ENCODE data around the gene CDH19.

The CDH19 gene

DNA sequence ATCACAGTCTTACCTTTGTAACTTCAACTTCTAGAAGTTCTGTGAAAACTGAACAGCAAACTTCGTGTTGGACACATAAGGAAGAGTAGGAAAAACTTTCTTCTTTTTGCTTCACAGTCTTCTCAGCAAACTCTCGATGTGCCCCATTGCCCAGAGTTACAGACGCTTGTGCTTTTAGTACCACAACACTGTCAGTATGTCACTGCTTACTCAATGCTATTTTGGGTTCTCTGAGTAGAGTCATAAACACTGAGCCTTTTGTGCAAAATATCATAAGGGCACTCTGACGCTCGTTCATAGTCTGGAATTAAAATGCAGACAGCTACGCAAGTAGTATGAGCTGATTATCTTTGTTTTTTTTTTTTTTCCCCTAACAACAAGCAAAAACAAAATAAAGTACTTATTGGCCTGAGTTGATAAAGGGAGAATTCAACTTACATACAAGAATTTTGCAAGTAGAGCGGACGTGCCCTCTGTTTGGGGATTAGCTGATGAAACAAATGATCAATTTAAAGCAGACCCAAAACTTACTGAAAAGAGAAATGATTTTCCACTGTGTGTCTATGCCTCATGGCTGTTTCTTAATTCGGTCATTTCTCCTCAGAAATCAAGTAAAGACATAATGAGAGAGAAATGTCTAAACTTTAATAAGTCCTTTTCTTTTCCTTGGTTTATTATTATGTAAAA lies at the start of gene CDH19:
Gene CDH19 (minus strand): TSS at position 150 of the 687 bp plus-strand sequence. CDS start 31,886 bp downstream, outside the sequence.
- no peak for DNase-seq (ENCODE audit: low read depth in 2 of 3, low spot score in 1 of 3)

DNA sequence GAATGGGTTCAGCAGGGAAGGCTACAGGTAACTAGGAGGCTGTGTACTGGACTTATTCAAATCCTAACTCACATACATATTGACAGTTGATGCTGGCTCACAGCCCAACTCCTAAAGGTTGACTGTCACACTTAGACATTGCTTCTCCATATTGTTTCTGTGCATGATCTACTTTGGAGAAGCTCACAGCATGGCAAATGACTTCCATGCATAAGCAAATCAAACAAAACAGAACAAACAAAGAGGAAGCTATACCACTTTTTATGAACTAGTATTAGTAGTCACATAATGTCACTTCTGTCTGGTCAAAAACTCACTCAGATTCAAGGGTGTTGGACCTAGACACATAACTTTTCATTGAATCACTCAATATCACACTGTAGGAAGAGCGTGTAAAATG lies 43.8 kb upstream of the CDH19 start:
- DNase-seq (ENCODE audit: low read depth in 2 of 3, low spot score in 1 of 3): no peak

DNA sequence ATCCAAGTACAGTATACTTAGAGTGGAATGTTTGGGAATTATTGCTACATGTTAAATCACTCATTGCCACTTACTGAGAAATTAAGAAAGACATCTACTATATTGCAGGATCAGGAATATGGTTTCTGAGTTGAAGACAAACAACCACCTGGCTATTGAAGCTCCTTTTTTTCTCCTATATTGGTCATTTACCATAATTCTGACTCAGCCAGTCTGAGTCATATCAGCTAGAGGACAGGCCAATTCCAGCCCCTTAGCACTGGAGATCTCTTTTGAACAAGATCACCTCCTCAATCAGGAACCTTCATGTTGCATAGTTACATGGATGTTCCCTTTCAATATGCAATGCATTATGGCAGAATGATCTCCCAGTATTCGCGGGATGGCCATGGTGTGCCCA lies 42.7 kb upstream of the CDH19 start:
- DNase-seq (ENCODE audit: low read depth in 2 of 3, low spot score in 1 of 3): no peak

- DNase-seq (ENCODE audit: low read depth in 2 of 3, low spot score in 1 of 3): no peak
These were observed 42.1 kb upstream of the CDH19 start for GRCh38 chr18:66645983-66646382.

- no peak for DNase-seq (ENCODE audit: low read depth in 2 of 3, low spot score in 1 of 3)
These were observed 37.2 kb upstream of the CDH19 start for GRCh38 chr18:66641056-66641455.

DNA sequence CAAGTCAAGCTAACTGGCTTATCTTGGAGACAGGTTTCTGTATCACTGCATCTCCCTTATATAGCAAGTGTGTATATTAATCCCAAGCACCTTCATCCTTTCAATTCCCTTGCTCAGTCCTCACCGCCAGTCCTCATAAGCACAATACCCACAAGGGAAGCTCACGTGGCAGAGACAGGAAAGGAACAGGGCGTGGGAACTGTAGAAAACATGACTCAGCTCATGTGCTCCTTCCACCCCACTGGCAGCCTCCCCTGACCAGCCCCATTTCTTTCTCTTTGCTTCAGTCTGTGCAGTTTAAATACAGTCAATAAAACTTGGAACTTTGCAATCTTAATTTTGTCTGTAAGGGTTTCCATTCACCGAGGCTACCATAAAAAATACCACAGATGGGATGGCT lies 36.5 kb upstream of the CDH19 start:
- no peak for DNase-seq (ENCODE audit: low read depth in 2 of 3, low spot score in 1 of 3)

DNA sequence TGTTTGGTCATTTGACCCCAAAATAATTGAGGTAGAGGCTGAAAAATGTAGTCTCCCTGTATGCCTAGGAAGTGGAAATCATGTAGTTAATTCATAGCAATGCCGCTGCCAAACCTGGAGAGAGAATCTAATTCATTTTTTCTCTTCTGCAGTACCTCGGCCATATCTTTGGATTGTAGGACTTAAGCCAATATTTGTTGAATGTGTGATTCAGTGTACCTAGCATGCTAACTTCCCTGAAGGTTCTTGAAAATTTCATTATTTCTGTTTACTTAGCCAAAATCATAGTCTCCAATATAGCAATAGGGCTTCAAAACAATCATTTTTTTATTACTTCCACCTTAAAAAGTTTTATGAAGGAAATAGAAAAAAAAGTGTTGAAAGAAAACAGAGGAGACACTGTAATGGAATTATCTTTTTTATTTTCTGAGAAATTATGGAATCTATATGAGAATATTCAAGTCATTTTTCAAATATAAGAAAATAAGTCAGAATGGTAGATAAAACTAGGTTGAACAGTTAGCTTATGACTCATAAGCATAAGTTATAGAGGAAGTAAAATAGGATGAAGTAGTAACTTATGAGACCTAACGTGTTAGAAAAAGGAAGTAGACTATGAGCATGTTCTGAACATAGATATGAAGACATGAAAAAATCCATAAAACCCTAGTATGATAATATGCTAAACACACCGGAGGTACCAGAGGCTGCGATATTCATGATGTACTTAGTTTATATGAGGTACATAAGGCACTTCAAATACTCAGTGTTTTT lies 35.2 kb upstream of the CDH19 start:
- no peak for DNase-seq (ENCODE audit: low read depth in 2 of 3, low spot score in 1 of 3)

GRCh38 chr18:66635342-66635741 lies 31.5 kb upstream of the CDH19 start:
- no peak for DNase-seq (ENCODE audit: low read depth in 2 of 3, low spot score in 1 of 3)

GRCh38 chr18:66632756-66633155 lies 28.9 kb upstream of the CDH19 start:
- no peak for DNase-seq (ENCODE audit: low read depth in 2 of 3, low spot score in 1 of 3)

- DNase-seq (ENCODE audit: low read depth in 2 of 3, low spot score in 1 of 3): no peak
These were observed 26.9 kb upstream of the CDH19 start for GRCh38 chr18:66630831-66631230.

- DNase-seq (ENCODE audit: low read depth in 2 of 3, low spot score in 1 of 3): no peak
These were observed 19.9 kb upstream of the CDH19 start for GRCh38 chr18:66623821-66624220.

GRCh38 chr18:66621816-66622576 lies 18.1 kb upstream of the CDH19 start:
- no peak for DNase-seq (ENCODE audit: low read depth in 2 of 3, low spot score in 1 of 3)

- no peak for DNase-seq (ENCODE audit: low read depth in 2 of 3, low spot score in 1 of 3)
These were observed 12.7 kb upstream of the CDH19 start for GRCh38 chr18:66616523-66616983.

DNA sequence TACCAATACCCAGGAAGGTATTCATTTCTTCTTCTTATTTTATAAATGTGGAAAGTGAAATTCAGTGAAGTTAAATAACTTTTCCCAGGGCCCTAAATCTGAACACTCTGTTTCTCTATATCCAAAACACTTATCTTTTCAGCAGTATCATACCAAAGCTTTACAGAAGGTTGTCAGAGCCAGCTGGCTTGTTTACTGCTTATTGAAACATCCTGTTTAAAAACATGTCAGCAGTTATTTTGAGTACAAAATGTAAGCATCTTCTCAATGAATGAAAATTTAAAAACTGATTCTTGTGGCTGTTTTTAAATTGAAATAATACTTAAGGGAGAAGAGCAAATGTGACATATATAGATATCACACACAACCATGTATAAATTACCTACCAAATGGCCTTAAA lies 11.3 kb upstream of the CDH19 start:
- no peak for DNase-seq (ENCODE audit: low read depth in 2 of 3, low spot score in 1 of 3)

GRCh38 chr18:66607632-66608031 lies 3.7 kb upstream of the CDH19 start:
- DNase-seq (ENCODE audit: low read depth in 2 of 3, low spot score in 1 of 3): no peak

GRCh38 chr18:66601649-66602048 lies 2.2 kb downstream of the CDH19 start:
- DNase-seq (ENCODE audit: low read depth in 2 of 3, low spot score in 1 of 3): no peak

- DNase-seq (ENCODE audit: low read depth in 2 of 3, low spot score in 1 of 3): no peak
These were observed 4.7 kb downstream of the CDH19 start for GRCh38 chr18:66599190-66599589.

DNA sequence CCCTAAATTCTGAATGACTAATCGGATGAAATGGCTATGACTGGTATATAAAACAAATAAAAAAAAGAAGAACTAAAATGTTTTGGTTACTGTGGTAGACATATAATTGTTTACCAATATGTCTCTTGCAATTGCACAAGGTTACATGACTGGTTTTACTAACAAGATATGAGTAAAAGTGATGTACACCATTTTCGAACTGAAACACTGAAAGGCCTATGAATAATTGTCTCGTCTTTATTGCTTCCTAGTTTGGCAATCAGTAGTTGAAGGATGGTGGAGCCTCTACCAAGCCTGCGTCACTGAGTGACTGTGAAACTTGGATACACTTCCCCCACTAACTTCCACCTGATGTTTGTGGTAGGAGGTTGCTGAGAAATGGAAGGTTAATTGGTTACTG lies 16.5 kb downstream of the CDH19 start:
- DNase-seq (ENCODE audit: low read depth in 2 of 3, low spot score in 1 of 3): no peak

GRCh38 chr18:66582211-66582610 lies 21.7 kb downstream of the CDH19 start:
- DNase-seq (ENCODE audit: low read depth in 2 of 3, low spot score in 1 of 3): no peak

DNA sequence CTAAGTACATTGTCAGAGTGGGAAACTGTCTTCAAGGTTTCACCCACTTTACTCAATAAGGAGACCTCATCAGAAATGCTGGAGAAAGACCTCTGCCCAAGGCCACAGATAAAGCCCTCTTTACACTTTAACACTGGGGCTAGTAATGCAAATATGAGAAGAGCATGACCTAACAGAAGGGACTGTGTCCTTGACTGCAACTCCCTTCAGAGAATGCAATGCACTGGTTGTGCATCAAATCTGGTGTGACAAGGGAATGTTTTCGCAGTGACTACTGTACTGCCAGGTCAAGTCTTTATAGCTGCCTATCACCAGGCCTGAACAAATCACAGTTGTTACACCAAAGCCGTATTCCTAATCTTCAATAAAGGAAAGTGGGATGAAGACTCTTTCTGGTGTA lies 28.6 kb downstream of the CDH19 start:
- no peak for DNase-seq (ENCODE audit: low read depth in 2 of 3, low spot score in 1 of 3)

- no peak for DNase-seq (ENCODE audit: low read depth in 2 of 3, low spot score in 1 of 3)
These were observed 32.0 kb downstream of the CDH19 start for GRCh38 chr18:66571845-66572244.

DNA sequence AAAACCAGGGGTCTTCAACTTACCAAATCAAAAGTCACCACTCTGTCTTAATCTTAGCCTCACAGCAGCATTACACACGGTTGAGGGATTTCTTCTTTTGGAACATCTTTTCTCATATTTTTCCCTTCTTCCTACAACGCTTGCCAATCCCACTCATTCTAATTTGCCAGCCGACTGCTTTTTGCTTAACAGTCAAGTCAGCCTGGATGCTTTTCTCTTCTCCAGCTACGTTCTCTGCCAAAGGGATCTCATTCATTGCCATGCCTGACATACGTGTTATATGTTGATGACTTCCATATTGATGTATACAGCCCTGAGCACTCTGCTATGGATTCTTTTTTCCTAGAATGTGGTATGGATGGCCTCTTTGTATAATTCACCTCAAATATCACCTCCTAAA lies 37.3 kb downstream of the CDH19 start:
- DNase-seq (ENCODE audit: low read depth in 2 of 3, low spot score in 1 of 3): no peak
